HEK293 (cell line): Measurements from ENCODE around the gene ZCCHC8.

Experiments
- CTCF ChIA-PET: fragments of 350-600 bp; formaldehyde crosslinking; extraction: SDS; loops from one replicate; lab custom pipeline; 2021; ENCODE audit warnings: antibody characterized with exemption; lab: Yijun Ruan, JAX
- POLR2A ChIA-PET: fragments of 300-600 bp; formaldehyde crosslinking; extraction: SDS; loops from one replicate; lab custom pipeline; 2020; ENCODE audit warnings: antibody characterized with exemption, inconsistent platforms; lab: Yijun Ruan, JAX
- H3K27ac ChIP-seq: fragments of 200-500 bp; sonication (Bioruptor generic); 2 replicates; pipeline ENCODE4 v1.5.1; 2014; ENCODE audit warnings: low read depth, low read length, control low read depth, inconsistent platforms; ENCODE audit errors: extremely low read depth
- H3K36me3 ChIP-seq, 2 experiments: fragments of 200-500 bp in 1 of 2; sonication (Bioruptor generic) in 1 of 2; 1 replicate in 1 of 2; 2 replicates in 1 of 2; pipeline ENCODE4 v1.5.1; 2014 to 2017; ENCODE audit warnings: inconsistent platforms in 2 of 2, low read length in 2 of 2; ENCODE audit not compliant: control insufficient read depth in 2 of 2, insufficient read depth in 1 of 2
- H3K4me1 ChIP-seq: fragments of 200-500 bp; sonication (Bioruptor generic); 2 replicates; pipeline ENCODE4 v1.5.1; 2014; ENCODE audit warnings: mild to moderate bottlenecking, low read length, inconsistent platforms; ENCODE audit not compliant: control insufficient read depth, insufficient read depth
- H3K4me3 ChIP-seq: 2 replicates; pipeline ENCODE4 v1.5.1; 2011; ENCODE audit warnings: low read depth, mild to moderate bottlenecking, control low read depth, low read length, moderate library complexity
- H3K9me3 ChIP-seq: fragments of 200-500 bp; sonication (Bioruptor generic); 2 replicates; pipeline ENCODE4 v1.5.1; 2014; ENCODE audit warnings: low read depth, low read length, inconsistent platforms; ENCODE audit not compliant: control insufficient read depth, insufficient read depth
- IKZF3 ChIP-seq: fragments of 450-650 bp; IDR thresholded peaks from 2 replicates; pipeline ENCODE4 v1.5.0; 2018; ENCODE audit warnings: missing biosample characterization, mild to moderate bottlenecking, missing genetic modification characterization, moderate library complexity
- KLF7 ChIP-seq: fragments of 450-650 bp; formaldehyde crosslinking; IDR thresholded peaks from 2 replicates; pipeline ENCODE4 v1.5.1; 2016; ENCODE audit warnings: missing biosample characterization, missing genetic modification characterization, borderline replicate concordance
- MYNN ChIP-seq: fragments of 450-650 bp; formaldehyde crosslinking; IDR thresholded peaks from 2 replicates; pipeline ENCODE4 v1.5.1; 2016; ENCODE audit warnings: missing biosample characterization, missing genetic modification characterization, borderline replicate concordance
- OSR2 ChIP-seq: fragments of 450-650 bp; formaldehyde crosslinking; IDR thresholded peaks from 2 replicates; pipeline ENCODE4 v1.5.1; 2016; ENCODE audit warnings: missing biosample characterization, missing genetic modification characterization
- PRDM4 ChIP-seq: fragments of 450-650 bp; formaldehyde crosslinking; IDR thresholded peaks from 2 replicates; pipeline ENCODE4 v1.5.1; 2017; ENCODE audit warnings: missing biosample characterization, missing genetic modification characterization
- SP7 ChIP-seq: fragments of 450-650 bp; formaldehyde crosslinking; IDR thresholded peaks from 2 replicates; pipeline ENCODE4 v1.5.1; 2016; ENCODE audit warnings: missing biosample characterization, missing genetic modification characterization
- TCF7L2 ChIP-seq: IDR thresholded peaks from 2 replicates; pipeline ENCODE4 v1.6.1; 2011; ENCODE audit warnings: low read depth, mild to moderate bottlenecking, inconsistent platforms, low read length, moderate library complexity, borderline replicate concordance
- ZFP3 ChIP-seq: fragments of 450-650 bp; formaldehyde crosslinking; IDR thresholded peaks from 2 replicates; pipeline ENCODE4 v1.5.1; 2016; ENCODE audit warnings: low read depth, missing biosample characterization, missing genetic modification characterization
- ZNF121 ChIP-seq: fragments of 450-650 bp; formaldehyde crosslinking; IDR thresholded peaks from 2 replicates; pipeline ENCODE4 v1.5.1; 2016; ENCODE audit warnings: missing biosample characterization, missing genetic modification characterization
- ZNF155 ChIP-seq: fragments of 450-650 bp; formaldehyde crosslinking; IDR thresholded peaks from 2 replicates; pipeline ENCODE4 v1.5.1; 2016; ENCODE audit warnings: missing biosample characterization, missing genetic modification characterization
- ZNF2 ChIP-seq: fragments of 450-650 bp; formaldehyde crosslinking; IDR thresholded peaks from 2 replicates; pipeline ENCODE4 v1.5.1; 2016; ENCODE audit warnings: missing biosample characterization, missing genetic modification characterization
- ZNF341 ChIP-seq: fragments of 450-650 bp; formaldehyde crosslinking; IDR thresholded peaks from 2 replicates; pipeline ENCODE4; 2016; ENCODE audit warnings: low read depth, missing biosample characterization, missing genetic modification characterization
- ZNF366 ChIP-seq: fragments of 450-650 bp; formaldehyde crosslinking; conservative IDR thresholded peaks from 2 replicates; pipeline ENCODE4 v1.5.1; 2016; ENCODE audit warnings: missing biosample characterization, missing genetic modification characterization
- ZNF404 ChIP-seq: fragments of 450-650 bp; formaldehyde crosslinking; IDR thresholded peaks from 2 replicates; pipeline ENCODE4 v1.5.1; 2017; ENCODE audit warnings: missing biosample characterization, missing genetic modification characterization
- ZNF514 ChIP-seq: fragments of 450-650 bp; formaldehyde crosslinking; IDR thresholded peaks from 2 replicates; pipeline ENCODE4 v1.5.1; 2016; ENCODE audit warnings: missing biosample characterization, missing genetic modification characterization
- ZNF560 ChIP-seq: fragments of 450-650 bp; formaldehyde crosslinking; IDR thresholded peaks from 2 replicates; pipeline ENCODE4 v1.5.1; 2017; ENCODE audit warnings: missing biosample characterization, missing genetic modification characterization, borderline replicate concordance
- ZNF600 ChIP-seq: fragments of 450-650 bp; formaldehyde crosslinking; IDR thresholded peaks from 2 replicates; pipeline ENCODE4 v1.5.1; 2016; ENCODE audit warnings: missing biosample characterization, missing genetic modification characterization
- ZNF701 ChIP-seq: fragments of 450-650 bp; formaldehyde crosslinking; IDR thresholded peaks from 2 replicates; pipeline ENCODE4 v1.5.1; 2016; ENCODE audit warnings: missing biosample characterization, missing genetic modification characterization
- ZXDB ChIP-seq: fragments of 450-650 bp; formaldehyde crosslinking; IDR thresholded peaks from 2 replicates; pipeline ENCODE4 v1.5.1; 2016; ENCODE audit warnings: missing biosample characterization, missing genetic modification characterization

The ZCCHC8 gene

GRCh38 chr12:122513028-122513427 is 12.3 kb upstream of the ZCCHC8 start (continued):
- 0 out of 2 replicates have a peak, but pooled peaks have one; percentile 72 for TF ChIP-seq ZNF514 (tag by site-specific recombination)
- TF ChIP-seq ZXDB (tag by site-specific recombination): peak; percentile 96
- TF ChIP-seq MYNN: peak; percentile 72; the same call in 1 of the 2 replicates

GRCh38 chr12:122508163-122508562 is 7.4 kb upstream of the ZCCHC8 start:
- no peaks in the 10 kb centered on the region for H3K4me1 ChIP-seq
- no peaks in the 10 kb centered on the region for H3K9me3 ChIP-seq
- TF ChIP-seq TCF7L2: no peak
- no peak for TF ChIP-seq ZNF404 (tag by site-specific recombination)
- no peak for TF ChIP-seq PRDM4
- no peak for TF ChIP-seq ZNF2 (tag by site-specific recombination)
- TF ChIP-seq ZNF701 (tag by site-specific recombination): no peak
- TF ChIP-seq ZNF366 (tag by site-specific recombination): no peak
- no peak for TF ChIP-seq ZFP3
- no peak for TF ChIP-seq SP7 (tag by site-specific recombination)
- H3K36me3 ChIP-seq: peaks cover 89 to 95% of the 10 kb centered on the region in 2 experiments
- H3K27ac ChIP-seq: no peak overlapping the region
- no peak overlapping the region for H3K4me3 ChIP-seq
- CTCF ChIA-PET: no interaction called here
- POLR2A ChIA-PET: interaction anchor here (0.6 to 1.8 kb wide), 2 partner anchors 11 to 131 kb away, joined by 4 to 7 read pairs; no protein-coding TSS in a partner anchor

GRCh38 chr12:122506393-122506938 is 5.7 kb upstream of the ZCCHC8 start:
- H3K36me3 ChIP-seq: peaks cover 72 to 81% of the 10 kb centered on the region in 2 experiments
- no peaks in the 10 kb centered on the region for H3K4me1 ChIP-seq
- POLR2A ChIA-PET: no interaction called here
- H3K4me3 ChIP-seq: no peak overlapping the region
- CTCF ChIA-PET: no interaction called here
- TF ChIP-seq KLF7 (tag by site-specific recombination) (no peak), IKZF3 (tag by site-specific recombination) (no peak), ZNF600 (tag by site-specific recombination) (peak; percentile 66), OSR2 (no peak), ZNF155 (tag by site-specific recombination) (no peak), ZNF560 (tag by site-specific recombination) (no peak)
- no peak overlapping the region for H3K27ac ChIP-seq
- H3K9me3 ChIP-seq: no peaks in the 10 kb centered on the region

GRCh38 chr12:122505419-122506051 is 4.8 kb upstream of the ZCCHC8 start:
- Histone ChIP-seq H3K4me1 (no peaks in the 10 kb centered on the region), H3K4me3 (no peak overlapping the region), H3K36me3 (peaks cover 63 to 72% of the 10 kb centered on the region in 2 experiments), H3K9me3 (no peaks in the 10 kb centered on the region), H3K27ac (no peak overlapping the region)
- CTCF ChIA-PET: interaction anchor here (0.6 to 0.7 kb wide), 2 partner anchors 150 to 587 kb away, joined by 3 read pairs; partner anchors contain the start of gene CFAP251
- POLR2A ChIA-PET: no interaction called here
- TF ChIP-seq ZNF341 (tag by site-specific recombination): no peak
- TF ChIP-seq ZNF121 (tag by site-specific recombination): peak; percentile 91
